GM21367 (cell line): ENCODE measurements around the gene P4HB.
"Not testable (repeated sequence)": the region's sequence is repeated elsewhere in the genome, so short reads cannot be mapped to it uniquely, and the experiment has no call there.

Experiments
- ATAC-seq: cut with Tn5 transposase; IDR thresholded peaks from one replicate; pipeline ENCODE4 v1.9.1; 2021; ENCODE audit not compliant: unreplicated experiment

Gene P4HB

GRCh38 chr17:81849457-81849856, 10.9 kb downstream of the P4HB start:
- no peak for ATAC-seq

- no peak for ATAC-seq
Observed at GRCh38 chr17:81846743-81847689, 13.3 kb downstream of the P4HB start.

GRCh38 chr17:81845881-81846742, 14.2 kb downstream of the P4HB start:
- no peak for ATAC-seq

- ATAC-seq = no peak
Observed at GRCh38 chr17:81845361-81845760, 15.0 kb downstream of the P4HB start.

GRCh38 chr17:81844887-81845286, 15.4 kb downstream of the P4HB start:
- no peak for ATAC-seq

GRCh38 chr17:81844327-81844851, 15.9 kb downstream of the P4HB start:
- no peak for ATAC-seq

GRCh38 chr17:81843713-81844326, 16.5 kb downstream of the P4HB start:
- no peak for ATAC-seq

GRCh38 chr17:81842725-81843504, 17.4 kb downstream of the P4HB start:
- ATAC-seq = no peak

GRCh38 chr17:81842378-81842724, 18.0 kb downstream of the P4HB start:
- no peak for ATAC-seq

GRCh38 chr17:81841866-81842265, 18.5 kb downstream of the P4HB start:
- no peak for ATAC-seq

- ATAC-seq = no peak
Observed at GRCh38 chr17:81840826-81841778, 19.2 kb downstream of the P4HB start.

- not testable (repeated sequence) for ATAC-seq
Observed at GRCh38 chr17:81840059-81840458, 20.3 kb downstream of the P4HB start.

- ATAC-seq = no peak
Observed at GRCh38 chr17:81839301-81839700, 21.0 kb downstream of the P4HB start.

- ATAC-seq = no peak
Observed at GRCh38 chr17:81838753-81839255, 21.5 kb downstream of the P4HB start.

GRCh38 chr17:81837641-81838040, 22.7 kb downstream of the P4HB start:
- ATAC-seq = no peak

GRCh38 chr17:81834831-81835267, 25.5 kb downstream of the P4HB start, which contains the start of gene PPP1R27:
PPP1R27 (minus strand) TSS chr17:81835050; CDS start chr17:81834953, 97 bp downstream.
- ATAC-seq = no peak

- ATAC-seq = no peak
Observed at GRCh38 chr17:81833921-81834830, 26.2 kb downstream of the P4HB start.
